GM23338 (cell line): ENCODE measurements around the gene SLC25A4. TPM values are rescaled to one million over a fixed set of nuclear protein-coding genes. Genes with fewer than 3 reads are reported as not detected.

ENCODE experiments used
- EZH2 ChIP-seq: fragments of 200-600 bp; sonication (generic); IDR thresholded peaks from one replicate; pipeline ENCODE4 v1.8.0; 2017; ENCODE audit warnings: antibody characterized with exemption, mild to moderate bottlenecking, low read depth; ENCODE audit not compliant: unreplicated experiment
- EZH2phosphoT487 ChIP-seq: fragments of 200-600 bp; sonication (generic); IDR thresholded peaks from one replicate; pipeline ENCODE4 v1.8.1; 2018; ENCODE audit warnings: antibody characterized with exemption; ENCODE audit not compliant: unreplicated experiment
- NANOG ChIP-seq: IDR thresholded peaks from 2 replicates; pipeline ENCODE4 v1.6.1; 2016; ENCODE audit warnings: antibody characterized with exemption, borderline replicate concordance
- POLR2AphosphoS5 ChIP-seq: IDR thresholded peaks from 2 replicates; pipeline ENCODE4 v1.6.1; 2016; ENCODE audit warnings: antibody characterized with exemption, low read depth
- REST ChIP-seq: IDR thresholded peaks from one replicate; pipeline ENCODE4 v1.6.1; 2018; ENCODE audit warnings: antibody characterized with exemption; ENCODE audit not compliant: unreplicated experiment
- STAT1 ChIP-seq: IDR thresholded peaks from one replicate; pipeline ENCODE4 v1.6.1; 2016; ENCODE audit warnings: antibody characterized with exemption; ENCODE audit not compliant: unreplicated experiment
- ZNF114 ChIP-seq: fragments of 250-450 bp; sonication (Bioruptor Pico); IDR thresholded peaks from 2 replicates; pipeline ENCODE4 v1.5.0; 2020; ENCODE audit warnings: mild to moderate bottlenecking, moderate library complexity
- ZNF331 ChIP-seq: fragments of 250-450 bp; sonication (Bioruptor Pico); IDR thresholded peaks from 2 replicates; pipeline ENCODE4 v1.5.0; 2020; ENCODE audit warnings: low read depth, mild to moderate bottlenecking, moderate library complexity
- ZNF462 ChIP-seq: fragments of 250-450 bp; sonication (Bioruptor Pico); IDR thresholded peaks from 2 replicates; pipeline ENCODE4 v1.5.0; 2020; ENCODE audit warnings: mild to moderate bottlenecking, moderate library complexity
- polyA plus RNA-seq: library from polyadenylated mRNA; unstranded; fragments of >200 nt; fragmentation: Nextera tagmentation; extraction: Ambion mirVana; gene quantifications from 2 replicates; pipeline ENCODE4 v1.2.1, GENCODE V29; 2016
- total RNA-seq: library from RNA; depleted of rRNA; stranded (reverse); fragments of >200 nt; shearing (Covaris generic); gene quantifications from 2 replicates; pipeline ENCODE4 v1.2.3, GENCODE V29; 2014
- TF ChIP-seq, protein P1 (sequence below), 2 experiments: fragments of 200-600 bp in 1 of 2; sonication (generic) in 1 of 2; conservative IDR thresholded peaks; 2 replicates each; pipeline versions ENCODE4 v1.5.1 to v1.6.1; 2016 to 2017; ENCODE audit warnings: antibody characterized with exemption in 2 of 2, low read depth in 2 of 2, mild to moderate bottlenecking in 2 of 2, moderate library complexity in 1 of 2

The SLC25A4 gene
- total and polyA plus RNA-seq, 2 experiments from 2014 or later = 43.6 to 66.5 TPM

DNA sequence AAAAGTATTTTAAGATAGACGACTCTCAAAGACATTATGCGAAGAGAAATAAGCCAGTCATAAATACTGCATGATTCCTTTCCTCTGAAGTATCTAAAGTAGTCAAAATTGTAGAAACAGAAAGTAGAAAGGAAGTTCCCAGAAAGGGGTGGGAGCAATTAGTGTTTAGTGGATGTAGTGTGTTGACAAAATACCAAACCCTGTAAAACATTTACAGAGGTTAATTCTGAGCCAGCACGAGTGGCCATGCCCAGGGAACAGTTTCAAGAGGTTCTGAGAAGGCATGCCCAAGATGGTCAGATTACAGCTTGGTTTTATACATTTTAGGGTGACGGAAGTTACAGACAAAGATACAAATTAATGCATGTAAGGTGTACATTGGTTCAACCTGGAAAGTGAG, 34.4 kb upstream of the SLC25A4 start (continued):
- no peak for TF ChIP-seq ZNF462
- TF ChIP-seq, protein P1, sequence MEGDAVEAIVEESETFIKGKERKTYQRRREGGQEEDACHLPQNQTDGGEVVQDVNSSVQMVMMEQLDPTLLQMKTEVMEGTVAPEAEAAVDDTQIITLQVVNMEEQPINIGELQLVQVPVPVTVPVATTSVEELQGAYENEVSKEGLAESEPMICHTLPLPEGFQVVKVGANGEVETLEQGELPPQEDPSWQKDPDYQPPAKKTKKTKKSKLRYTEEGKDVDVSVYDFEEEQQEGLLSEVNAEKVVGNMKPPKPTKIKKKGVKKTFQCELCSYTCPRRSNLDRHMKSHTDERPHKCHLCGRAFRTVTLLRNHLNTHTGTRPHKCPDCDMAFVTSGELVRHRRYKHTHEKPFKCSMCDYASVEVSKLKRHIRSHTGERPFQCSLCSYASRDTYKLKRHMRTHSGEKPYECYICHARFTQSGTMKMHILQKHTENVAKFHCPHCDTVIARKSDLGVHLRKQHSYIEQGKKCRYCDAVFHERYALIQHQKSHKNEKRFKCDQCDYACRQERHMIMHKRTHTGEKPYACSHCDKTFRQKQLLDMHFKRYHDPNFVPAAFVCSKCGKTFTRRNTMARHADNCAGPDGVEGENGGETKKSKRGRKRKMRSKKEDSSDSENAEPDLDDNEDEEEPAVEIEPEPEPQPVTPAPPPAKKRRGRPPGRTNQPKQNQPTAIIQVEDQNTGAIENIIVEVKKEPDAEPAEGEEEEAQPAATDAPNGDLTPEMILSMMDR (conservative IDR thresholded peaks at IDR 0.05; ENCODE audit: low read depth in 2 of 2) = no peak
- TF ChIP-seq ZNF114 = no peak
- no peak for TF ChIP-seq POLR2AphosphoS5
- no peak for TF ChIP-seq STAT1
- TF ChIP-seq REST = no peak
- TF ChIP-seq ZNF331 (CRISPR knock-in tag) = no peak
- TF ChIP-seq NANOG = no peak
- TF ChIP-seq EZH2 = no peak
- TF ChIP-seq EZH2phosphoT487 = no peak
